ENCODE measurements around the gene EFCAB6.

EFCAB6 gene

GRCh38 chr22:43772831-43773230 lies 39.3 kb downstream of the EFCAB6 start:
- Histone ChIP-seq H3K27me3 (replicated peaks; ENCODE audit: control insufficient read depth, insufficient read depth, low read length) (peaks cover 2% of the 10 kb centered on the region), H3K36me3 (ENCODE audit: control insufficient read depth, insufficient read depth, low read length) (no peaks in the 10 kb centered on the region), H3K4me3 (replicated peaks; ENCODE audit: low read depth, low read length) (no peak overlapping the region)
- TF ChIP-seq CTCF (IDR thresholded peaks at IDR 0.05; ENCODE audit: insufficient read depth, low read length, poor library complexity, severe bottlenecking): no peak
- no peak for DNase-seq (ENCODE audit: extremely low read depth, insufficient read length)

GRCh38 chr22:43755452-43755851 lies 56.7 kb downstream of the EFCAB6 start:
- TF ChIP-seq CTCF (IDR thresholded peaks at IDR 0.05; ENCODE audit: insufficient read depth, low read length, poor library complexity, severe bottlenecking): no peak
- Histone ChIP-seq H3K36me3 (ENCODE audit: control insufficient read depth, insufficient read depth, low read length) (no peaks in the 10 kb centered on the region), H3K27me3 (replicated peaks; ENCODE audit: control insufficient read depth, insufficient read depth, low read length) (no peaks in the 10 kb centered on the region; the same call in none of the 2 replicates), H3K4me3 (replicated peaks; ENCODE audit: low read depth, low read length) (no peak overlapping the region)
- DNase-seq (ENCODE audit: extremely low read depth, insufficient read length): no peak

GRCh38 chr22:43755011-43755410 lies 57.1 kb downstream of the EFCAB6 start:
- no peak for DNase-seq (ENCODE audit: extremely low read depth, insufficient read length)
- no peak overlapping the region for H3K4me3 ChIP-seq (replicated peaks; ENCODE audit: low read depth, low read length)
- no peak for TF ChIP-seq CTCF (IDR thresholded peaks at IDR 0.05; ENCODE audit: insufficient read depth, low read length, poor library complexity, severe bottlenecking)
- H3K27me3 ChIP-seq (replicated peaks; ENCODE audit: control insufficient read depth, insufficient read depth, low read length): no peaks in the 10 kb centered on the region; the same call in none of the 2 replicates
- no peaks in the 10 kb centered on the region for H3K36me3 ChIP-seq (ENCODE audit: control insufficient read depth, insufficient read depth, low read length)

GRCh38 chr22:43754176-43754575 lies 57.9 kb downstream of the EFCAB6 start:
- no peak for DNase-seq (ENCODE audit: extremely low read depth, insufficient read length)
- no peak for TF ChIP-seq CTCF (IDR thresholded peaks at IDR 0.05; ENCODE audit: insufficient read depth, low read length, poor library complexity, severe bottlenecking)
- Histone ChIP-seq H3K27me3 (replicated peaks; ENCODE audit: control insufficient read depth, insufficient read depth, low read length) (no peaks in the 10 kb centered on the region; the same call in none of the 2 replicates), H3K36me3 (ENCODE audit: control insufficient read depth, insufficient read depth, low read length) (no peaks in the 10 kb centered on the region), H3K4me3 (replicated peaks; ENCODE audit: low read depth, low read length) (no peak overlapping the region)

- Histone ChIP-seq H3K27me3 (replicated peaks; ENCODE audit: control insufficient read depth, insufficient read depth, low read length) (peaks cover 3% of the 10 kb centered on the region), H3K36me3 (ENCODE audit: control insufficient read depth, insufficient read depth, low read length) (no peaks in the 10 kb centered on the region), H3K4me3 (replicated peaks; ENCODE audit: low read depth, low read length) (no peak overlapping the region)
- no peak for TF ChIP-seq CTCF (IDR thresholded peaks at IDR 0.05; ENCODE audit: insufficient read depth, low read length, poor library complexity, severe bottlenecking)
- DNase-seq (ENCODE audit: extremely low read depth, insufficient read length): no peak
Observed at GRCh38 chr22:43753688-43754087, 58.4 kb downstream of the EFCAB6 start.

GRCh38 chr22:43750751-43751150 lies 61.4 kb downstream of the EFCAB6 start:
- no peak overlapping the region for H3K4me3 ChIP-seq (replicated peaks; ENCODE audit: low read depth, low read length)
- TF ChIP-seq CTCF (IDR thresholded peaks at IDR 0.05; ENCODE audit: insufficient read depth, low read length, poor library complexity, severe bottlenecking): no peak
- no peak for DNase-seq (ENCODE audit: extremely low read depth, insufficient read length)
- no peaks in the 10 kb centered on the region for H3K36me3 ChIP-seq (ENCODE audit: control insufficient read depth, insufficient read depth, low read length)
- H3K27me3 ChIP-seq (replicated peaks; ENCODE audit: control insufficient read depth, insufficient read depth, low read length): peaks cover 3% of the 10 kb centered on the region

Measured in GM06990 (cell line).